SK-MEL-5 (cell line): Measurements from ENCODE around the gene TAAR9. TPM values are rescaled to one million over a fixed set of nuclear protein-coding genes. Genes with fewer than 3 reads are reported as not detected.

Experiments used
- DNase-seq: peaks from one replicate; pipeline ENCODE4 v3.0.0-alpha.2; 2016; ENCODE audit warnings: low read depth, low spot score
- in situ Hi-C: cut with HindIII; loops from 2 replicates; pipeline ENCODE4 v1.10.0; 2016; ENCODE audit warnings: low sequenced_read_pairs, high pct_unique_total_duplicates, low pct_unique_long_range_greater_than_20kb
- small RNA-seq, 2 experiments: library from RNA; depleted of rRNA; stranded (forward); fragments of <200 nt; gene quantifications; one replicate each; pipeline ENCODE3, GENCODE V24; 2014
- total RNA-seq: library from RNA; depleted of rRNA; stranded (reverse); fragments of >200 nt; shearing (Covaris generic); gene quantifications from 2 replicates; pipeline ENCODE4 v1.2.3, GENCODE V29; 2014; rRNA removed

The TAAR9 gene
- total RNA-seq, 1 experiment from 2014 or later, result not detected

DNA sequence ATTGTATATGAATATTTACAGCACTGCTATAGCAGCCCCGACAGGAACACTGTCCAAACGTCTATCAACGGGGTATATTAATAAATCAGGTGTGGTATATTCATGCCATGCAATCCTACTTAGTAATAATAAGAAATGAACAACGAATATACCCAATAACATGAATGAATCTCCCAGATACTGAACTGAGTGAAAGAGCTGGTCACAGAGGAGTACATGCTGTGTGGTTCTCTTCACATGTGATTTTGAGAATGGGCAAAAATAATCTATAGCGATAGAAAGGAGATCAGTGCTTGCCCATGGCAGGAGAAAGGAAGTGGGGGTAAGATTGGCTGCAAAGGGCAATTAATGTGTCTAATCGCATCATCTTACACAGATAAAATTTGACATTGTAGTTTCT lies 28.3 kb downstream of the TAAR9 start:
- no peak for DNase-seq
- in situ Hi-C loops, result no loop called here

DNA sequence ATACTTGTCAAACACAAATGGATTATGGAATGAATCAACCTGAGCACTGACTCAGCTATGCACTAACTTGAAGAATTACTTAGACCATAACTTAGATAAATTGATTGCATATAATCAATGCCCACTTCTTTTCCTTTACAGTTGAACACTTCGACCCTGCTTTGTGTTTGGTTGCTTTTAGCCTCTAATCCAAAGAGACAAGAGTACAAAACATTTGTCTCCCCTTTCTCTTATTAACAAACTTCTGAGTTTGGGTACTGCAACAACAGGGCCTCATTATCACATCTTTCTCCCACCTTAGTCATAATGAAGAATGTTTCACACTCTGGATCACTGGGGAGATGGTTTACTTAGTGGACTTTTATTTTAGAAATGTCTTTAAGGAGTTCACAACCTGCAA lies 29.5 kb downstream of the TAAR9 start:
- DNase-seq, result no peak
- in situ Hi-C loops, result no loop called here

DNA sequence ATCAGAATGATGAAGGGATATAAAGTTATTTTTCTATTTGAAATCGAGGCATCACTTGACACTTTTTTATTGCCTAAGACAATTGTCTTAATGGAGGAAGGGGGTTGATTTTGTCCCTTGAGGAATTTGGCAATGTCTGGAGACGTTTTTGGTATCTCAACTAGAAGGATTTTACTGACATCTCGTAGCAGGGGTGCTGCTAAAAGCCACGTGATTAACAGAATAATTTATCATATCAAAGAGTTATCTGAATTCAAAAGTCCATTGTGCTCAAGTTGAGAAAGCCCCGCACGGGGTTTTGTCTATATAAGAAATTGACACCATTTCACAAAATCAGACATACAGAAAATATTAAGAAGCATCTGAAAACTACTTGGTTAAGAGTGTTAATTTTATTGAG lies 30.5 kb downstream of the TAAR9 start:
- in situ Hi-C loops, result no loop called here
- no peak for DNase-seq

DNA sequence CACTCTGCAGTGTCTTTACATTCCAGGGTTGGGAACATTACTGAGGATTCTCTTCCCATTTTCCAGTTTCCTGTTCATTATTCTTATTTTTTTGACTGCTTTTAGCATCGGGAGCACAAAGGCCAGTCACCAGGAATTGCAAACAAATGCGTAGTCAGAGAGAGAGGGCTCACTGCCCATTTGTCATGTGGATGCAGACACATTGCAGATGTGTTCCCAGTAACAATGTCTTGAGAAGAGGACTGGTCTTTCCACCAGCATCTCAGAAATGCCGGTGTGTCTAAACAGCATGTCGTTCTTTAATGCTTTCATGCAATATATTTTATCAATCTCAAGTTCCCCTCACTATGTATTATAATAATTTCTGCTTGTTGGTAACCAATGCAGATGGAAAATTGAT lies 31.1 kb downstream of the TAAR9 start:
- in situ Hi-C loops, result no loop called here
- no peak for DNase-seq

DNA sequence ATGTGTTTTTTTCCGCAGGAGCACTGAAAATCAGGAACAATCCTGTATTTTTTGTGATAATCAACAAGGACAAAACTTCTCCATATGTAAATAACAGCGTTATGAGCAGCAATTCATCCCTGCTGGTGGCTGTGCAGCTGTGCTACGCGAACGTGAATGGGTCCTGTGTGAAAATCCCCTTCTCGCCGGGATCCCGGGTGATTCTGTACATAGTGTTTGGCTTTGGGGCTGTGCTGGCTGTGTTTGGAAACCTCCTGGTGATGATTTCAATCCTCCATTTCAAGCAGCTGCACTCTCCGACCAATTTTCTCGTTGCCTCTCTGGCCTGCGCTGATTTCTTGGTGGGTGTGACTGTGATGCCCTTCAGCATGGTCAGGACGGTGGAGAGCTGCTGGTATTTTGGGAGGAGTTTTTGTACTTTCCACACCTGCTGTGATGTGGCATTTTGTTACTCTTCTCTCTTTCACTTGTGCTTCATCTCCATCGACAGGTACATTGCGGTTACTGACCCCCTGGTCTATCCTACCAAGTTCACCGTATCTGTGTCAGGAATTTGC lies 32.2 kb downstream of the TAAR9 start, which contains the start of gene TAAR6:
TSS of gene TAAR6 (plus strand) at position 102 of the 557 bp plus-strand sequence. CDS start at position 102, 0 bp downstream.
- DNase-seq, result no peak
- in situ Hi-C loops, result no loop called here

DNA sequence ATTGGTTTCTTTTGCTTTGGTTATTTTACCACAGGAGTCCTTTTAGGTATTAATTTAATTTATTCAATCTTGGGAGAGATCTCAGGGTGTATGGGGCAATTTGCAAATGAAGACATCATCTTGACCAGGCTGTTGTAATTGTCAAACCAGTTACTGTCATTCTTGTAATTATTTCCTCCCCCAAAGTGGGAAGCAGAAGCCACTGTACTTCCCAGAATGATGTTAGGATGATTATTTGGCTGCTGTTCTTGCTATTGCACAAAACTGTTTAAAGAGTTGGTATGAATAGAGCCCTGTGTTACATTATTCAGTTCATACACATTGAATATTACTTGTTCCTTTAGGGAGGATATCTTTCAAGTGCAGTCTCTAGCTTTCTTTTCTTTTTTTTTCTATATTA lies 33.7 kb downstream of the TAAR9 start:
- in situ Hi-C loops, result no loop called here
- no peak for DNase-seq

DNA sequence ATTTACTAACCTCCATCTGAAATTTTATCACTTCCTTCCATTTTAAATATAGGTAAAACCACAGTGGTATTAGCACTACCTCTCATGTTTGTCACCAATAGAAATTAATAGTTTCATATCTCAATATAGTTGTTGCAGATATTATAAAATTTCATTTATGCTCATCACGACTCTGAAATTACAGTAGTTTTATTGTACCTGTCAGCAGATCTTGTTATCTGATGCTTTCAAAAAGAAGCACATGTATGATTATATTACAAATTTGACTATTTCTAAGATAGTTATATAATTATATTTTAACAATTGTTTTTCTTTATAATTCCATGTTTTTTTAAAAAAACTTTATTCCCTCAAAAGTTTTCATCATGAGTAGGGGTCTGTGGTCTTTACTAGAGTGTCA lies 46.6 kb downstream of the TAAR9 start:
- DNase-seq, result no peak
- in situ Hi-C loops, result no loop called here

DNA sequence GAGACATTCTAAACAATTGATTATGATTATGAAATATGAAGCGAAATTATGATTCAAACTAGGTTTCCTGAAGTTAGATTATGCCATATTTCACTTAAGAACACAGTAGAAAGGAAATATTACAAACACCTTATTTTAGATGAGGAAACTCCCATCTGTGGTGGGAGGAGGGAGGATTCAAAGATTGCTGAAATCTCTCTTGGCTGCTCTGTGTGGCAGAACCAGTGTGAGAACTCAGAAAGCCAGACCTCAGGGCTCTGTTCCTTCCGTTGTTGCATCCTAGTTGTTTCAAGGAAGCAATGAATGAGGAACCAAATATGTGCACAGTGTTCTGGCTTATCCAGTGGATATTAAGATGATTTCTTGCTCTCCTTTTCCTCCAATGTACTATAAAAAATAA lies 49.3 kb downstream of the TAAR9 start:
- in situ Hi-C loops, result no loop called here
- no peak for DNase-seq

Small RNAs within 50 kb of the gene (small RNA-seq; reads per million reads assigned to genes)
- 0 reads per million in 2 experiments for gene TAAR7P

Other genes with a start within 250 kb of the TAAR9 start
- gene MOXD1, start 136.8 kb upstream of the TAAR9 start, total RNA-seq, result 17.2 and 17.6 TPM in 2 replicates
- 87.6 and 107 TPM in 2 replicates for gene STX7, start 25.2 kb upstream of the TAAR9 start, total RNA-seq
- gene TAAR8, start 14.4 kb downstream of the TAAR9 start, total RNA-seq, result not detected in 2 replicates
- not detected in 2 replicates for gene TAAR6, start 32.0 kb downstream of the TAAR9 start, total RNA-seq
- not detected in 2 replicates for gene TAAR5, start 51.5 kb downstream of the TAAR9 start, total RNA-seq
- gene TAAR2, start 86.0 kb downstream of the TAAR9 start, total RNA-seq, result not detected in 2 replicates
- gene TAAR1, start 120.9 kb downstream of the TAAR9 start, total RNA-seq, result not detected in 2 replicates
- not detected in 2 replicates for gene VNN1, start 175.8 kb downstream of the TAAR9 start, total RNA-seq
- 0.08 and 0.34 TPM in 2 replicates for gene VNN2, start 219.6 kb downstream of the TAAR9 start, total RNA-seq